ENCODE data around the gene DPP6.
"Not testable (repeated sequence)": the region's sequence is repeated elsewhere in the genome, so short reads cannot be mapped to it uniquely, and the experiment has no call there.

The DPP6 gene

DNA sequence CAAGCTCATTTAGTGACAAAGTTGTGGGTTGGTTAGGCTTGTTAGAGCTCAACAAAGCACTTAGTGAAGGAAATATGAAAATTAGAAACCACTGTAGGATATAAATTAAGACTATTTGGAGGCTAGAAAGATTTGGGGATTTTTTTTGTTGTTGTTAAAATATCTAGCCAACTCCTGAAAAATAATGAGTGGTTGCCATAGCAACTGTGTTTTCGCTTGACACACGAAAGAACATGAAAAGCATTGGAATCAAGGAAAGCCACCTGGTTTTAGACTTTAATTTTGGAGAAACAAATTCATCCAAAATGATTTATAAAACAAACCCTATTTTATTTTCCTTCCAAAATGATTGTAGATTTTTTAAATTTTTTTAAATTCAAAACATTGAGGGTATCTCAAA, 26.3 kb downstream of the DPP6 start:
- not testable (repeated sequence) for DNase-seq

DNA sequence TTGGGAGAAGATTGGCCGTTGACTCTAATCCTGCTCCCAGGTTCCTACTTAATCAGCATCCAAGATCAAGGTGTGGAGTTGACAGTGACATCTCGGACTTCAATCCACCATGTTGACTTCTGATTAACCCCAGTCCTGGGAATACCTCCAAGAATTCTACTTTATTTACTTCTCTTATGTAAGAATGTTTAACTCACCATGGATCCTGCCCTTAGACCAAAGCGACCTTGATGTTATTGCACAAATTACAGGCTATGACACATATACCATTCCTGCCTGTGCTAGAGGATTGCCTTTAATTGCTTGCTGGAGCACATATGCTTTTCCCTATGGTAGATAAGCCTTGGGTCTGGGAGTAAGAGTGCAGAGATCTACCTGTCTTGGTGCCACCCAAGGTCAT, 28.1 kb downstream of the DPP6 start:
- not testable (repeated sequence) for DNase-seq

- DNase-seq: not testable (repeated sequence)
Measured at GRCh38 chr7:154087037-154087725, 35.0 kb downstream of the DPP6 start.

GRCh38 chr7:154092093-154092492, 39.9 kb downstream of the DPP6 start:
- DNase-seq: not testable (repeated sequence)

- DNase-seq: not testable (repeated sequence)
Measured at GRCh38 chr7:154095201-154095600, 43.0 kb downstream of the DPP6 start.

DNA sequence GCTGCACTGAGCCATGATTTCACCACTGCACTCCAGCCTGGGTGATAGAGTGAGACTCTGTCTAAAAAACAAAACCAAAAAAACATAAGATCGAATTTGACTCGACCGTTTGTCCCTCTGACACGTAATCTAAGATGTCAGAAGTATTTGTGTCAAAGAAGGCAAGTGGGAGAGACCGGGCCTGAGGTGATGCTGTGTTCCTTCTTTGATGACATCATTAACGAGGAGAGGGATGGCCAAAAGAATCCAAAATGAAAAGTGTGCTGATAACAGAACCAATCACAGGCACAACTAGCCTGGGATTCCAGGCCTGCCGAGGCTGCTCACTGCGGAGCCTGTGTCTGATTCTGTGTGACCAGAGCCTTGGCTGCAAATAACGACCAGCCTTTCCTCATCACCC, 52.9 kb downstream of the DPP6 start:
- not testable (repeated sequence) for DNase-seq

- not testable (repeated sequence) for DNase-seq
Measured at GRCh38 chr7:154109615-154110014, 57.4 kb downstream of the DPP6 start.

GRCh38 chr7:154113732-154114351, 61.6 kb downstream of the DPP6 start:
- not testable (repeated sequence) for DNase-seq

- DNase-seq: not testable (repeated sequence)
Measured at GRCh38 chr7:154117411-154118390, 65.5 kb downstream of the DPP6 start.

DNA sequence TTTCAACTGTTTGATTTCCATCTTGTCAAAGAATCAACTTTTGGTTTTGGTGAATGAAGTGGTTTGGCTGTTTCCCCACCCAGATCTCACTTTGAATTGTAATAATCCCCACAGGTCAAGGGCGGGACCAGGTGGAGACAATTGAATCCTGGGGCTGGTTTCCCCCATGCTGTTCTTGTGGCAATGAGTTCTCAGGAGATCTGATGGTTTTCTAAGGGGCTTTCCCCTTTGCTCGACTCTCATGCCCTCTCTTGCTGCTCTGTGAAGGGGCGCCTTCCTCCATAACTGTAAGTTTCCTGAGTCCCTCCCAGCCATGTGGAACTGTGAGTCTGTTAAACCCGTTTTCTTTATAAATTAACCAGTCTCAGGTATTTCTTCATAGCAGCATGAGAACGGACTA, 68.6 kb downstream of the DPP6 start:
- not testable (repeated sequence) for DNase-seq

DNA sequence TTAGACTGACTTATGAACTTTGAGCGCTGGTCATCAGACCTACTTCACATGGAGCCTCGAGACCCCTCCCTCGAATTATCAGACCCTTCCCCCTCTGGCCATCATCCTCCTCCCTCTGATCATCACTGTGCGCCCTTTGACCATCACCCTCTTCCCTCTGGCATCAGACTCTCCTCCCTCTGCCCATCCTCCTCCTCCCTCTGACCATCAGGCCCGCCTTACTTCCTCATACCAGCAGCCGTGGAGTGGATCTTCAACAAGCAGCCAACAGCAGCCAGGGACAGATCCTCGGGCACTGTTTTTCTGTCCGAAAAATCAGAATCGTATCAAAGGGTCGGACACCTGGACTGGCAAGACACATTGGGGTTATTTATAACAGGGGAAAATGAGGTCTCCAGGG, 70.5 kb downstream of the DPP6 start:
- not testable (repeated sequence) for DNase-seq

- DNase-seq: not testable (repeated sequence)
Measured at GRCh38 chr7:154123397-154123796, 71.2 kb downstream of the DPP6 start.

DNA sequence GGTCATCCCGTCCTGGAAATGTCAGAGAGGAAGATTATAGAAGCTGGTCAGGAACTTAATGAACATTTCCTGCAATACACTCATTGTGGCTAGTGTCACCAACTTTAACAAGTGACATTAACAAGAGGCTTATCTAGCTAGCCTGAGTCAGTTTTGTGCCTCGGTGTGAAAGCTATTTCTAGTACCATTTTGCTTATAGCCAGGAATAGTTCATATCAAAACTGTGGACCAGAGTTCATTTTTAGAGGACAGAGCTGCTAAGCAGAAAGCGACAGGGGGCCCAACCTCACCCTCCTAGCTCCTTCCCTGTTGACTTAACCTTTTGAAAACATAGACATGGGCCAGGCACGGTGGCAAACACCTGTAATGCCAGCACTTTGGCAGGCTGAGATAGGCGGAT, 76.9 kb downstream of the DPP6 start:
- DNase-seq: not testable (repeated sequence)

DNA sequence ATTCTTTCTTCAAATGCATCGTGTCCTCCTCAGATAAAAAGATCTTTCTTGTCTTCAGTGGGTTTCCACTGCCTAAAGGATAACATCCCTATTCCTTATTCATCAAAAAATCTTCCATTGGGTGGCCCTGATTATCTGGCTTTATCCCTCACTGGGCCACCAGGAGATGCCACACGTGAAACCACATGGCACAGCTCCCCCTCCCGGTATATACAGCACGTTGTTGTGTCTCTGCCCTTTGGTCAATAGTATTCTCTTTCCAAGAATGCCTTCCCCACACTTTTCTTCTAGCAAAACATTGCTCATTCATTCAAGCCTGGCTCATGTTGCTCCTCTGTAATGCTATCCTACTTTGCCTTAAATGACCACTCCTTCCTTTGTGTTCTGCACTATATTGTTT, 80.4 kb downstream of the DPP6 start:
- not testable (repeated sequence) for DNase-seq

DNA sequence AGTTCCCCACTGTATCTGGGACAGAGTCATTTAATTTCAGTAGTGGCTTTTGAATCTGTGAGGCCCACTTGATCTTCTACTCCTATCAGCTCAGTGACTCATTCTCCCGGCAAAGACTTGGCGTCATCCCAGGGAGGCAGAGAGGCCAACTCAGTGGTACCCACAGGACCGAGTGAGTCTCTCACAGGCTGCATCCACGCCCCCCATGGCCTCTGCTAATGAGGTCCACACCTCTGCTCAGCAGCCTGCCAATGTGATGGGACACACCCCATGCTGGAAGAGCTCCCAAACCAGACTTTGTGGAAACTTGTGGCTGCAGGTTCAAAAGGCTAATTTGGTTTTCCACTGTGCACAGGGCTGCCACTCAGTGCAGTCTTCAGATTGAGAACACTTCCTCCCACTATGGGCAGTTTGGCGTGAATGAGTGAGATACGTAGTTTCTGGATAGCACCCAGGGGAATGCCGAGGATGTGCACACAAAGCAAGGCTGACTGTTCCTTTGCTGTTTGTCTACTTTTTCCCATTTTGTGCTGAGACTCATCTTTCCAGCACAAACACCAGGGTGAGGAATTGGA, 81.6 kb downstream of the DPP6 start:
- DNase-seq: not testable (repeated sequence)

DNA sequence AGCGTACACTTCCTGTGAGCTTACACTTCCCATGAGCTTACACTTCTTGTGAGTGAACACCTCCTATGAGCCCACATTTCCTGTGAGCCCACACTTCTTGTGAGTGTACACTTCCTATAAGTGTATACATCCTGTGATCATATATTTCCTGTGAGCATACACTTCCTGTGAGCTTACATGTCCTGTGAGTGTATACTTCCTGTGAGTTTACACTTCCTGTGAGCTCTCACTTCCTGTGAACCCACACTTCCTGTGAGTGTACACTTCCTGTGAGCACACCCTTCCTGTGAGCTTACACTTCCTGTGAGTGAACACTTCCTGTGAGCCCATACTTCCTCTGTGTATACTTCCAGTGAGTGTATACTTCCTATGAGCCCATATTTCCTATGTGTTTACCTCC, 82.5 kb downstream of the DPP6 start:
- DNase-seq: not testable (repeated sequence)

DNA sequence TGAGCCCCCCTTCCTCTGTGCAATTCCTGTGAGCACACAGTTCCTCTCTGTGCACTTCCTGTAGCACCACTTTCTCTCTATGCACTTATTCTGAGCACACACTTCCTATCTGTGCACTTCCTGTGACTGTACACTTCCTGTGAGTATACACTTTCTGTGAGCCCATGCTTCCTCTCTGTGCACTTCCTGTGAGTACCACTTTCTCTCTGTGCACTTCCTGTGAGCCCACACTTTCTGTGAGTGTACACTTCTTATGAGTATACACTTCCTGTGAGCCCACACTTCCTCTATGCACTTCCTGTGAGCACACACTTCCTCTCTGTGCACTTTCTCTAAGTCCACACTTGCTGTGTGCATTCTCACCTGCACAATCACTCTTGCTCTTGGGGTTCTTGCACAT, 83.4 kb downstream of the DPP6 start:
- not testable (repeated sequence) for DNase-seq

DNA sequence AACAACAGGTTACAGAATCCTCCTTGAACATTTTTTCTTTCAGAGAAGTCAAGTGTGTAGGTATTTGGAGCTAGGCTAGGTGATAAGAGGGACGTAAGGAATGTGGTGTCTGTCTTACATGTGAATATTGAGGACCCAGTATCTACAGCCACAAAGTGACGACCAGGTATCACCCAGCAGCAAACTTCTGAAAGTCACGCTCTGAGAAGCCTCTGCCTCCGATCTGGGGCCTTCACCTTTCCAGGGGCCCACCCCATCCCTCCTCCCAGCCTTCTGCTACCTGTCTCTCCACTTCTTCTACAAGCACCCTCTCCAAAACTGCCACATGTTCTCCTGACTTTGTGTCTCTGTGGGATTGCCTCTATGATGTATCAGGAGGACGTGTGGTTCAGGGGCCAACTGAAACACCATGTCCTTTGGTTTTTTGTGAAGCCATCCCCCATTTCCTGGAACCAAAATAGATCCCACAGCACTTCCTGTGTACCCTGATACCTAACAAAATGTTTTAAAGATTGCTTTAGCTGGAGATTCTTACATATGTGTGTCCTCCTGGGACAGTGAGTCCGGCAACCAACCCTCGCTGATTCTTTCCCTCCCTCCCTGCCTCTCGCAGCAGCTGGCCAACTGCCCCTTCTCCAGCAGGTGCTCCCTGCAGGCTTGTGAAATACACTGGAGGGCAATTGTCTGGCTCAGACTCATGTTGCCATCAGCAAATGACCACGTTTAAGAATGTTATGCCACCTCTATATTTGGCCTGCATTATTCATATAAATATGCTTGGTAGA, 93.9 kb downstream of the DPP6 start:
- DNase-seq: not testable (repeated sequence)

GRCh38 chr7:154146707-154147038, 94.5 kb downstream of the DPP6 start:
- not testable (repeated sequence) for DNase-seq

- DNase-seq: not testable (repeated sequence)
Measured at GRCh38 chr7:154148791-154149516, 96.8 kb downstream of the DPP6 start.

- DNase-seq: not testable (repeated sequence)
Measured at GRCh38 chr7:154150656-154151055, 98.5 kb downstream of the DPP6 start.
